G401.6 (cell line): ENCODE results near the gene HS6ST1.
"Not testable (repeated sequence)": the region's sequence is repeated elsewhere in the genome, so short reads cannot be mapped to it uniquely, and the experiment has no call there.

Experiments used
- FAIRE-seq: peaks from 2 replicates; lab custom pipeline; 2012; peaks lifted over from hg19 to GRCh38; lab: Jason Lieb, UNC

HS6ST1 gene

GRCh38 chr2:128267197-128267596 lies 51.5 kb downstream of the HS6ST1 start:
- not testable (repeated sequence) for FAIRE-seq

- FAIRE-seq, result not testable (repeated sequence)
Measured at GRCh38 chr2:128266463-128266862, 52.2 kb downstream of the HS6ST1 start.

- not testable (repeated sequence) for FAIRE-seq
Measured at GRCh38 chr2:128265608-128265993, 53.1 kb downstream of the HS6ST1 start.

GRCh38 chr2:128264881-128265607 lies 53.6 kb downstream of the HS6ST1 start:
- no peak for FAIRE-seq

GRCh38 chr2:128263902-128264331 lies 54.8 kb downstream of the HS6ST1 start:
- no peak for FAIRE-seq

- no peak for FAIRE-seq
Measured at GRCh38 chr2:128262315-128263253, 56.1 kb downstream of the HS6ST1 start.

GRCh38 chr2:128261245-128262128 lies 57.2 kb downstream of the HS6ST1 start:
- no peak for FAIRE-seq

GRCh38 chr2:128260239-128261138 lies 58.2 kb downstream of the HS6ST1 start:
- no peak for FAIRE-seq

- FAIRE-seq, result no peak
Measured at GRCh38 chr2:128259585-128259984, 59.1 kb downstream of the HS6ST1 start.

GRCh38 chr2:128258218-128258617 lies 60.5 kb downstream of the HS6ST1 start:
- FAIRE-seq, result no peak

GRCh38 chr2:128252501-128252900 lies 66.2 kb downstream of the HS6ST1 start:
- no peak for FAIRE-seq

- FAIRE-seq, result not testable (repeated sequence)
Measured at GRCh38 chr2:128252086-128252485, 66.6 kb downstream of the HS6ST1 start.

- FAIRE-seq, result no peak
Measured at GRCh38 chr2:128250229-128251025, 68.2 kb downstream of the HS6ST1 start.

- no peak for FAIRE-seq
Measured at GRCh38 chr2:128249555-128249954, 69.1 kb downstream of the HS6ST1 start.

GRCh38 chr2:128245813-128246212 lies 72.9 kb downstream of the HS6ST1 start:
- no peak for FAIRE-seq

GRCh38 chr2:128241896-128242295 lies 76.8 kb downstream of the HS6ST1 start:
- FAIRE-seq, result no peak

- FAIRE-seq, result no peak
Measured at GRCh38 chr2:128237911-128238697, 80.6 kb downstream of the HS6ST1 start.

GRCh38 chr2:128237081-128237534 lies 81.6 kb downstream of the HS6ST1 start:
- no peak for FAIRE-seq

- FAIRE-seq, result no peak
Measured at GRCh38 chr2:128236491-128237035, 82.1 kb downstream of the HS6ST1 start.
